Epithelial cell of proximal tubule (primary cell): ENCODE results near the gene RSPRY1. TPM values are rescaled to one million over a fixed set of nuclear protein-coding genes. Genes with fewer than 3 reads are reported as not detected.

Source experiments
- DNase-seq: peaks from one replicate; pipeline ENCODE4 v3.0.0-alpha.2; 2011; ENCODE audit warnings: low read depth
- H3K4me3 ChIP-seq: 2 replicates; pipeline ENCODE4 v1.5.1; 2011; ENCODE audit warnings: low read depth, mild to moderate bottlenecking, low read length
- total RNA-seq: library from RNA; depleted of rRNA; stranded (reverse); fragments of >200 nt; gene quantifications from 2 replicates; pipeline ENCODE4 v1.2.3, GENCODE V29; 2015
- TF ChIP-seq, protein P1 (sequence below): conservative IDR thresholded peaks from 2 replicates; pipeline ENCODE4 v1.5.1; 2012; ENCODE audit warnings: low read depth, mild to moderate bottlenecking, low read length

Gene RSPRY1
- total RNA-seq, 1 donor from 2014 or later, result 28.6 TPM

DNA sequence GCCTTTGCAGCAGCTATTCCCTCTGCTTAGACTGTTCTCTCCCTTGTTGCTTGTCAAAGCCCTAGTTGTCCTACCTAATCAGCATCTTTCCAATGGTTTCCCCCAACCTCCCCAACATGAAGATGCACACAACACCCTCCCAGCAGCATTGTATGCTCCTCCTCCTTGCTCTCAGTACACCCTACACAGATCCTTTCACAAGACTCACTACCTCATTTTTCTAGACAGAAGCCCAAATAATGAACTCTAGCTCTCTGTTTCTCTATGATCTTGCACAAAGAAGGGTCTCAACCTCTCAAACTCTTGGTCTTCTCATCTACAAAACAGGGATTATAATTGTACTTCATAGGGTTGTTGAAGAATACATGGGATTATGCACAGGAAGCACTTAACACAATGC lies 19.7 kb upstream of the RSPRY1 start:
- no peak for DNase-seq
- H3K4me3 ChIP-seq, result no peak overlapping the region
- TF ChIP-seq, protein P1, sequence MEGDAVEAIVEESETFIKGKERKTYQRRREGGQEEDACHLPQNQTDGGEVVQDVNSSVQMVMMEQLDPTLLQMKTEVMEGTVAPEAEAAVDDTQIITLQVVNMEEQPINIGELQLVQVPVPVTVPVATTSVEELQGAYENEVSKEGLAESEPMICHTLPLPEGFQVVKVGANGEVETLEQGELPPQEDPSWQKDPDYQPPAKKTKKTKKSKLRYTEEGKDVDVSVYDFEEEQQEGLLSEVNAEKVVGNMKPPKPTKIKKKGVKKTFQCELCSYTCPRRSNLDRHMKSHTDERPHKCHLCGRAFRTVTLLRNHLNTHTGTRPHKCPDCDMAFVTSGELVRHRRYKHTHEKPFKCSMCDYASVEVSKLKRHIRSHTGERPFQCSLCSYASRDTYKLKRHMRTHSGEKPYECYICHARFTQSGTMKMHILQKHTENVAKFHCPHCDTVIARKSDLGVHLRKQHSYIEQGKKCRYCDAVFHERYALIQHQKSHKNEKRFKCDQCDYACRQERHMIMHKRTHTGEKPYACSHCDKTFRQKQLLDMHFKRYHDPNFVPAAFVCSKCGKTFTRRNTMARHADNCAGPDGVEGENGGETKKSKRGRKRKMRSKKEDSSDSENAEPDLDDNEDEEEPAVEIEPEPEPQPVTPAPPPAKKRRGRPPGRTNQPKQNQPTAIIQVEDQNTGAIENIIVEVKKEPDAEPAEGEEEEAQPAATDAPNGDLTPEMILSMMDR, result no peak

DNA sequence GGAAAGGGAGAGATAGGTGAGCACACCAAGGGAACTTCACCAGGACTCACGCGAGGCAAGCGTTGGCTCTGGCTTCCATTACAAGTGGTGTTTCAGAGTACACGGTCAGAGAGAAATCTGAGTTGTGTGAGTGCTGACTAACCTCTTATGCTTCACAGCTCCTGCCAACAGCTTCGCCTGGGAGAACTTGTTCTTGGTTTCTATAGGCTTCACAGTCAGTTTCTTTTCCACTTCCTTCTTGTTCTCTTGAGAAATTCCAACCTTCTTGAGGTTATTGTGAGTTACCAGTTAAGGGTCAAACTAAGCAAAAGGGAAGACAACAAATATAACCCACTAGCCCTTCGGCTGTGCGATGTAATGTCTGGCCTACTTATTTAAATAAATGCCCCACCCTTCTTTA lies 19.2 kb upstream of the RSPRY1 start:
- H3K4me3 ChIP-seq, result no peak overlapping the region
- DNase-seq, result no peak
- TF ChIP-seq, protein P1, result no peak

DNA sequence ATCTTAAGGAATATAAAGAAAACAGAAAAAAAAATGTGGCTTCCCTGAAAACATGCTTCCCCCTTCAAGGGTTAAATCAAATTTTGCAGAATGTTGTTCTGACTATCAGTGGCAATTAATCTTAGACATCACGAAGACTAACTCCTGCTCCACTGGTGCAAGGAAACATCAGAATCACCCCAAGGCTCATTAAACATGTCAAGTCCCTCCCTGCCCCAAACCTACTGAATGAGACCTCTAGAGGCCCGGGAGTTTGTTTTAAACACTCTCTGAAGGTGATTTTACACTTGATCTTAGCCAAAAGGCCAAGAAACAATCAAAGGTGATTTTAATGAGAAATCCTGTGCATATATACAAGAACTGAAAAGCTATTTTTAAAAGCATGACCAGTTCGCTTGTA lies 18.6 kb upstream of the RSPRY1 start:
- no peak for DNase-seq
- H3K4me3 ChIP-seq, result no peak overlapping the region
- TF ChIP-seq, protein P1, result no peak

DNA sequence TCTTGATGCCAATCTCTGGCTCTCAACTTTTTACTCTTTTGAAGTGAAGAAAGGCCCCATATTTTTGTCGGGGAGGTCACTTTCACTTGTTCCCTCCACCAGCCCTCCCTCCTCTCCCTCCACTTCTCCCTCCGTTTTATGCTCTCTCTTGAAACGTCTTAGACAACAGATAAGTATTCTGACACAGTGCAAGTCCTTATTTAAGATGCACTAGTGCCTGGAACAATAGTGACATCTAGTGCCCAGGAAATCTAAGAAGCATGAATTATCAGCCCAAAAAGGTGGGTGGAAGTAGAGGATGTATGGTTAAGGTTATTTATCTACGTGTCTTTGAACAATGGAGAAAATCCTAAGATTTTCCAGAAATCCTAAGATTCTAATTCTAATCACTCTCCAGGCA lies 18.2 kb upstream of the RSPRY1 start:
- TF ChIP-seq, protein P1, result peak; percentile 74
- H3K4me3 ChIP-seq, result no peak overlapping the region
- DNase-seq, result no peak

DNA sequence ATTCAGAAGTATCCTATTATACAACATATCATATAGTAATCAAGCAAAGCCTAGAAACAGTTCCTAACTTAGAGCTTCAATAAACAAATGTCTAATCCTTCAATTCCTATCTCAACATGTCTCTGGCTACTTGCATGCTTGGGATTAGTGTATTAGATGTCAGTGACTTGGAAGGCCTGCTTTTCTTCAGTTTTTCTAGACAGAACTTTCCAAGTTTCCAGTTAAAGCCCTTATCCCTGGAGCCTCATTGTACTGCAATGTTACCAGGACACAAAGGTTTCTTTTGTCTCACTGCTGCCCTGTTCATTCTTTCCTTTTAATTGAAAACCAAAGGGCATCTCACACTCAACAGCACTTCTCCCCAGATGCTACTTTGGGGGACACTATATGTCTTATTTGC lies 16.8 kb upstream of the RSPRY1 start:
- no peak overlapping the region for H3K4me3 ChIP-seq
- TF ChIP-seq, protein P1, result no peak
- no peak for DNase-seq

DNA sequence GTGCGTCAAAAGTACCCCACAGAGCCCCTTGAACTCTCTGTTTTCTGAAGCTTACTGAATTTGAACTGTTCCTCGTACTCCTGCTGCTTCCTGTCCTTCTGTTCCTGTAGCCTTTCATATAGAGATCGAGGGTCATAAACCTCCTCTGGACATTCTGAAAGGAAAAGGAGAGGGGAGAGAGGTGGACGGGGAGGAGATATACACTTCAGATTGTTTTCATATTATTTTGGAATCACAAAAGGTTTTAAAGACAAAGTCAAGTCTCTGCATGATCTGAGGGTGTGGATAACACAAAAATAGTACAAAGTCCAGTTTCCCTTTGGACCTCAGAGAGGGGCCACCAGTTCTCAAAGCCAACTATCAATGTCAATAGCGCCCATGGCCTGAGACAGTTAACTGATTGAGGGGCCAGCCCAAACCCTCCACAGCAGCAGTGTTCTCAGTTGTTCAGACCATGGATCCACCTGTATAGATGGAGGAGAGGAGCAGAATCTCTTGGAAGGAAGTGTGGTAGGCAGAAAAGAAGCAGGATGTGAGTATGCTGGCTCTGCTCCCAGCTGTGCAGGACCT lies 13.3 kb upstream of the RSPRY1 start:
- DNase-seq, result no peak
- no peak overlapping the region for H3K4me3 ChIP-seq
- TF ChIP-seq, protein P1, result no peak

DNA sequence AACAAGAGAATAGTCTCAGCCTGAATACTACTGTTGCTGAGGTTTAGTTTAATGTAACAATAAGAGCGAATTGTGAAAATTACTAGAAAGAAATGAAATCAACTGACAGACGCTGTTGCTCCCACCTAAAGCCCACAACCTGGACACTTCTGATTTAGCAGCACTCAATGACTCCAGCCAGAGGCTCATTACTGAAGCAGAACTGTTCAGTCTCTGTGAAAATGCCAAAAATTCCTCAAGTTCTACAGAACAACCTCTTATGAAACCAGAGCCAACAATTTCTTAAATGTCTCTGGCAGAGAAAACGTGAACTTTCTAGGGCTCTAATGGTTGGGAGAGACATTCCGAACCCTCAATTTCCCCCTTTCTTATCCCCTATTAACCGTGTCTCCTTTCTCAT lies 10.2 kb upstream of the RSPRY1 start:
- no peak for DNase-seq
- TF ChIP-seq, protein P1, result no peak
- H3K4me3 ChIP-seq, result no peak overlapping the region
